Mesenchymal stem cell (in vitro differentiated cells and primary cell): ENCODE data around the gene BEST3.

Experiments
- DNase-seq: peaks from one replicate; pipeline ENCODE4 v3.0.0-alpha.2; 2013
- H2AFZ ChIP-seq: one replicate; pipeline ENCODE4 v1.6.1; 2013; ENCODE audit warnings: low read depth, mild to moderate bottlenecking, control low read depth, inconsistent platforms, low read length, moderate library complexity
- H2AK5ac ChIP-seq: 2 replicates; pipeline ENCODE4 v1.6.1; 2013; ENCODE audit warnings: low read length, moderate library complexity, mild to moderate bottlenecking, inconsistent platforms; ENCODE audit not compliant: severe bottlenecking
- H2BK120ac ChIP-seq: one replicate; pipeline ENCODE4 v1.6.1; 2013; ENCODE audit warnings: low read depth, mild to moderate bottlenecking, inconsistent platforms, low read length, moderate library complexity
- H2BK12ac ChIP-seq, 2 experiments: one replicate each; pipeline ENCODE4 v1.6.1; 2013; ENCODE audit warnings: inconsistent platforms in 2 of 2, low read length in 2 of 2, mild to moderate bottlenecking in 2 of 2, moderate library complexity in 2 of 2, control low read depth in 1 of 2
- H2BK15ac ChIP-seq: one replicate; pipeline ENCODE4 v1.6.1; 2013; ENCODE audit warnings: mild to moderate bottlenecking, low read depth, inconsistent platforms; ENCODE audit not compliant: poor library complexity, severe bottlenecking
- H2BK5ac ChIP-seq: 2 replicates; pipeline ENCODE4 v1.6.1; 2013; ENCODE audit warnings: low read depth, mild to moderate bottlenecking, low read length, control low read depth, inconsistent platforms; ENCODE audit not compliant: poor library complexity, severe bottlenecking
- H3K14ac ChIP-seq, 2 experiments: one replicate each; pipeline ENCODE4 v1.6.1; 2013; ENCODE audit warnings: inconsistent platforms in 2 of 2, low read length in 2 of 2, control low read depth in 1 of 2, mild to moderate bottlenecking in 1 of 2, moderate library complexity in 1 of 2
- H3K18ac ChIP-seq, 2 experiments: one replicate each; pipeline ENCODE4 v1.6.1; 2013; ENCODE audit warnings: inconsistent platforms in 2 of 2, low read length in 2 of 2, control low read depth in 1 of 2, low read depth in 1 of 2, mild to moderate bottlenecking in 1 of 2
- H3K23ac ChIP-seq, 2 experiments: one replicate each; pipeline ENCODE4 v1.6.1; 2013; ENCODE audit warnings: inconsistent platforms in 2 of 2, low read length in 2 of 2, mild to moderate bottlenecking in 2 of 2, moderate library complexity in 2 of 2, control low read depth in 1 of 2
- H3K27ac ChIP-seq: 2 replicates; pipeline ENCODE4 v1.5.1; 2013; ENCODE audit warnings: mild to moderate bottlenecking, moderate library complexity, low read length, control low read depth, inconsistent platforms; ENCODE audit not compliant: poor library complexity, severe bottlenecking
- H3K27me3 ChIP-seq, 2 experiments: 2 replicates each; pipeline versions ENCODE4 v1.6.1 to v1.7.0; 2013; ENCODE audit warnings: low read length in 2 of 2, mild to moderate bottlenecking in 2 of 2, moderate library complexity in 2 of 2, control low read depth in 1 of 2, inconsistent platforms in 1 of 2; ENCODE audit not compliant: control insufficient read depth in 1 of 2, insufficient read depth in 1 of 2
- H3K36me3 ChIP-seq, 2 experiments: 2 replicates each; pipeline versions ENCODE4 v1.6.1 to v1.7.0; 2013; ENCODE audit warnings: low read length in 2 of 2, control low read depth in 1 of 2, inconsistent platforms in 1 of 2, low read depth in 1 of 2, mild to moderate bottlenecking in 1 of 2; ENCODE audit not compliant: insufficient read depth in 2 of 2, control insufficient read depth in 1 of 2
- H3K4ac ChIP-seq, 2 experiments: one replicate each; pipeline ENCODE4 v1.6.1; 2013; ENCODE audit warnings: inconsistent platforms in 2 of 2, low read length in 2 of 2, mild to moderate bottlenecking in 2 of 2, moderate library complexity in 2 of 2, control low read depth in 1 of 2, low read depth in 1 of 2
- H3K4me1 ChIP-seq: 2 replicates; pipeline ENCODE4 v1.6.1; 2013; ENCODE audit warnings: low read depth, low read length, control low read depth; ENCODE audit not compliant: control insufficient read depth, insufficient read depth
- H3K4me2 ChIP-seq: 2 replicates; pipeline ENCODE4 v1.6.1; 2013; ENCODE audit warnings: low read length, mild to moderate bottlenecking, inconsistent platforms; ENCODE audit not compliant: poor library complexity, severe bottlenecking
- H3K4me3 ChIP-seq, 2 experiments: 2 replicates each; pipeline versions ENCODE4 v1.5.1 to v1.7.0; 2013; ENCODE audit warnings: low read length in 2 of 2, mild to moderate bottlenecking in 2 of 2, control low read depth in 1 of 2, low read depth in 1 of 2; ENCODE audit not compliant: insufficient read depth in 1 of 2
- H3K79me1 ChIP-seq: replicated peaks from 2 replicates; pipeline ENCODE4 v1.6.1; 2013; ENCODE audit warnings: mild to moderate bottlenecking, control low read depth, low read length, inconsistent platforms; ENCODE audit not compliant: poor library complexity, severe bottlenecking
- H3K9ac ChIP-seq: 2 replicates; pipeline ENCODE4 v1.7.0; 2013; ENCODE audit warnings: mild to moderate bottlenecking, low read length, moderate library complexity
- H3K9me3 ChIP-seq: 2 replicates; pipeline ENCODE4 v1.7.0; 2013; ENCODE audit warnings: mild to moderate bottlenecking, low read length; ENCODE audit not compliant: control insufficient read depth
- H4K8ac ChIP-seq: one replicate; pipeline ENCODE4 v1.6.1; 2013; ENCODE audit warnings: inconsistent platforms, mild to moderate bottlenecking, low read length, moderate library complexity
- H4K91ac ChIP-seq: one replicate; pipeline ENCODE4 v1.6.1; 2013; ENCODE audit warnings: mild to moderate bottlenecking, low read length, inconsistent platforms
- WGBS: methylation state at CpG from one replicate; pipeline ENCODE4 v1.1.7; 2013; ENCODE audit warnings: mixed read lengths; 5-methylcytosine and 5-hydroxymethylcytosine counted together

BEST3 gene

GRCh38 chr12:69623970-69624369 lies 75.1 kb downstream of the BEST3 start:
- Histone ChIP-seq H3K4me1 (peaks cover 2% of the 10 kb centered on the region), H4K91ac (no peak overlapping the region), H3K9ac (no peak overlapping the region), H2AK5ac (no peak overlapping the region), H3K36me3 (no peaks in the 10 kb centered on the region), H2BK12ac (no peak overlapping the region), H3K4ac (no peak overlapping the region), H2BK120ac (no peak overlapping the region), H3K4me3 (no peak overlapping the region), H3K14ac (no peak overlapping the region), H3K9me3 (no peaks in the 10 kb centered on the region), H3K79me1 (no peaks in the 10 kb centered on the region), H3K4me2 (no peak overlapping the region), H3K23ac (no peak overlapping the region), H3K18ac (no peak overlapping the region), H4K8ac (no peak overlapping the region), H2AFZ (no peak overlapping the region), H3K27me3 (peaks cover 0 to 4% of the 10 kb centered on the region in 2 experiments), H2BK15ac (no peak overlapping the region), H2BK5ac (no peak overlapping the region), H3K27ac (no peak overlapping the region)
- WGBS: 96% methylated on average over 13 of the region's 13 CpGs
- DNase-seq: no peak

- Histone ChIP-seq H2AK5ac (no peak overlapping the region), H3K4ac (no peak overlapping the region), H3K18ac (no peak overlapping the region), H2BK120ac (no peak overlapping the region), H3K79me1 (no peaks in the 10 kb centered on the region), H3K9me3 (no peaks in the 10 kb centered on the region), H3K36me3 (no peaks in the 10 kb centered on the region), H3K4me1 (peaks cover 2% of the 10 kb centered on the region), H2BK15ac (no peak overlapping the region), H3K23ac (no peak overlapping the region), H3K9ac (no peak overlapping the region), H3K14ac (no peak overlapping the region), H2AFZ (no peak overlapping the region), H2BK5ac (no peak overlapping the region), H3K27me3 (peaks cover 4 to 6% of the 10 kb centered on the region in 2 experiments), H3K4me2 (no peak overlapping the region), H2BK12ac (no peak overlapping the region), H4K91ac (no peak overlapping the region), H3K27ac (no peak overlapping the region), H4K8ac (no peak overlapping the region), H3K4me3 (no peak overlapping the region)
- no peak for DNase-seq
- 80% methylated on average over 2 of the region's 2 CpGs for WGBS
Observed at GRCh38 chr12:69621551-69621950, 77.6 kb downstream of the BEST3 start.

DNA sequence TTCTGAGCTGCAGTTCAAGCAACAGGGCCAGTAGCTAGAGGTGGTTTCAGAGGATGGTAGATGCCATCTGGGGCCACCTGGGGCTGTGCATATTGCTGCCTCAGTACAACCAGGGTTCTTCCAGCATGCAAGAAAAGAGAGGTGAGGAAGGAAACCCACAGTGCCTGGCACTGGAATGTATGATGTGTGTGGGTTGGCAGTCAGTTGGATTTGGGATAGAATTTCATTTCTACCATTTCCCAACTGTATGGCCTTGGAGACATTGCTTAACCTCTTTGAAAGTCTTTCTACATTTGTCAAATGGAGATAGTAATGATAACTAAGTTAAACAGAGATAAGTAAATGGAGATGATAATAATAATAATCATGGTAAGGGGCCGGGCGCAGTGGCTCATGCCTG lies 78.2 kb downstream of the BEST3 start:
- no peaks in the 10 kb centered on the region for H3K36me3 ChIP-seq
- H3K4me2 ChIP-seq: no peak overlapping the region
- H2AFZ ChIP-seq: no peak overlapping the region
- no peak for DNase-seq
- no peak overlapping the region for H2AK5ac ChIP-seq
- H4K8ac ChIP-seq: no peak overlapping the region
- H3K14ac ChIP-seq: no peak overlapping the region
- no peak overlapping the region for H2BK120ac ChIP-seq
- H3K9ac ChIP-seq: no peak overlapping the region
- H4K91ac ChIP-seq: no peak overlapping the region
- no peak overlapping the region for H3K4ac ChIP-seq
- H2BK5ac ChIP-seq: no peak overlapping the region
- no peak overlapping the region for H2BK15ac ChIP-seq
- H3K4me3 ChIP-seq: no peak overlapping the region
- H3K27me3 ChIP-seq: peaks cover 4 to 7% of the 10 kb centered on the region in 2 experiments
- H3K79me1 ChIP-seq: no peaks in the 10 kb centered on the region
- no peak overlapping the region for H3K23ac ChIP-seq
- no peak overlapping the region for H3K18ac ChIP-seq
- peaks cover 2% of the 10 kb centered on the region for H3K4me1 ChIP-seq
- H2BK12ac ChIP-seq: no peak overlapping the region
- 92% methylated on average over 2 of the region's 2 CpGs for WGBS
- no peaks in the 10 kb centered on the region for H3K9me3 ChIP-seq
- no peak overlapping the region for H3K27ac ChIP-seq

GRCh38 chr12:69620077-69620476 lies 79.0 kb downstream of the BEST3 start:
- Histone ChIP-seq H2BK5ac (no peak overlapping the region), H3K36me3 (no peaks in the 10 kb centered on the region), H3K79me1 (no peaks in the 10 kb centered on the region), H2AK5ac (no peak overlapping the region), H3K4ac (no peak overlapping the region), H4K8ac (no peak overlapping the region), H2AFZ (no peak overlapping the region), H4K91ac (no peak overlapping the region), H2BK120ac (no peak overlapping the region), H2BK15ac (no peak overlapping the region), H3K4me3 (no peak overlapping the region), H3K18ac (no peak overlapping the region), H3K27me3 (peaks cover 0 to 7% of the 10 kb centered on the region in 2 experiments), H3K9ac (no peak overlapping the region), H3K4me1 (peaks cover 2% of the 10 kb centered on the region), H3K4me2 (no peak overlapping the region), H3K23ac (no peak overlapping the region), H3K9me3 (no peaks in the 10 kb centered on the region), H3K27ac (no peak overlapping the region), H2BK12ac (no peak overlapping the region), H3K14ac (no peak overlapping the region)
- no peak for DNase-seq
- WGBS: 75% methylated on average over 3 of the region's 4 CpGs
